Fibroblast of lung (primary cell): Measurements from ENCODE around the gene RFX5. TPM values are rescaled to one million over a fixed set of nuclear protein-coding genes. Genes with fewer than 3 reads are reported as not detected.

Experiments
- DNase-seq, 2 donors: peaks; one replicate each; pipeline versions ENCODE4 v3.0.0 to v3.0.0-alpha.2; 2010; ENCODE audit warnings: low read depth in 2 of 2
- H2AFZ ChIP-seq: 2 replicates; pipeline ENCODE4 v1.5.1; 2012; ENCODE audit warnings: low read length, control low read depth, inconsistent platforms
- H3K27ac ChIP-seq: 2 replicates; pipeline ENCODE4 v1.5.1; 2011; ENCODE audit warnings: low read length, control low read depth; ENCODE audit not compliant: insufficient read depth
- H3K27me3 ChIP-seq: 2 replicates; pipeline ENCODE4 v1.5.1; 2011; ENCODE audit warnings: mild to moderate bottlenecking, low read length; ENCODE audit not compliant: control insufficient read depth, insufficient read depth
- H3K36me3 ChIP-seq: 2 replicates; pipeline ENCODE4 v1.5.1; 2011; ENCODE audit warnings: low read length; ENCODE audit not compliant: control insufficient read depth, insufficient read depth
- H3K4me1 ChIP-seq: 2 replicates; pipeline ENCODE4 v1.5.1; 2011; ENCODE audit warnings: low read length; ENCODE audit not compliant: control insufficient read depth, insufficient read depth; ENCODE audit errors: extremely low read depth
- H3K4me2 ChIP-seq: 2 replicates; pipeline ENCODE4 v1.5.1; 2011; ENCODE audit warnings: low read length, control low read depth; ENCODE audit not compliant: insufficient read depth; ENCODE audit errors: extremely low read depth
- H3K4me3 ChIP-seq, 4 experiments: fragments of 200-600 bp in 1 of 4; sonication (generic) in 1 of 4; replicated peaks in 1 of 4; 2 replicates each; pipeline ENCODE4 v1.5.1; 2011 to 2016; ENCODE audit warnings: low read length in 4 of 4, low read depth in 3 of 4, mild to moderate bottlenecking in 3 of 4, control low read depth in 2 of 4, inconsistent platforms in 1 of 4, mixed read lengths in 1 of 4; ENCODE audit not compliant: insufficient read depth in 1 of 4; ENCODE audit errors: control extremely low read depth in 1 of 4
- H3K79me2 ChIP-seq: 2 replicates; pipeline ENCODE4 v1.5.1; 2012; ENCODE audit warnings: mild to moderate bottlenecking, low read length, inconsistent platforms; ENCODE audit not compliant: control insufficient read depth, insufficient read depth
- H3K9ac ChIP-seq: 2 replicates; pipeline ENCODE4 v1.5.1; 2011; ENCODE audit warnings: mild to moderate bottlenecking, low read length, control low read depth; ENCODE audit not compliant: insufficient read depth
- H3K9me3 ChIP-seq: 2 replicates; pipeline ENCODE4 v1.5.1; 2012; ENCODE audit warnings: low read depth, low read length; ENCODE audit not compliant: control insufficient read depth, insufficient read depth
- H4K20me1 ChIP-seq: 2 replicates; pipeline ENCODE4 v1.5.1; 2011; ENCODE audit warnings: low read length; ENCODE audit not compliant: control insufficient read depth, insufficient read depth; ENCODE audit errors: extremely low read depth
- EZH2 ChIP-seq: IDR thresholded peaks from 2 replicates; pipeline ENCODE4 v1.5.1; 2012; ENCODE audit warnings: low read length, control low read depth, mild to moderate bottlenecking; ENCODE audit errors: missing control alignments
- polyA plus RNA-seq, 2 donors: library from polyadenylated mRNA; depleted of rRNA in 1 of 2; stranded (reverse) in 1 of 2; unstranded in 1 of 2; fragments of >200 nt; gene quantifications; 2 replicates each; pipeline ENCODE4 v1.2.1, GENCODE V29; 2011 to 2012; ENCODE audit warnings: missing spikeins in 1 of 2
- total RNA-seq: library from RNA; depleted of rRNA; stranded (reverse); fragments of >200 nt; gene quantifications from 2 replicates; pipeline ENCODE4 v1.2.1, GENCODE V29; 2014
- TF ChIP-seq, protein P1 (sequence below), 2 donors: IDR thresholded peaks in 1 of 2; conservative IDR thresholded peaks in 1 of 2; 1 replicate in 1 of 2; 2 replicates in 1 of 2; pipeline ENCODE4 v1.5.1; 2011 to 2012; ENCODE audit warnings: low read length in 2 of 2, control low read depth in 1 of 2, inconsistent platforms in 1 of 2, low read depth in 1 of 2, mild to moderate bottlenecking in 1 of 2

Gene RFX5
- total and polyA plus RNA-seq, 2 donors (not counting 1 experiment from before 2014, with no cell fraction given): 18.4 to 35.5 TPM

DNA sequence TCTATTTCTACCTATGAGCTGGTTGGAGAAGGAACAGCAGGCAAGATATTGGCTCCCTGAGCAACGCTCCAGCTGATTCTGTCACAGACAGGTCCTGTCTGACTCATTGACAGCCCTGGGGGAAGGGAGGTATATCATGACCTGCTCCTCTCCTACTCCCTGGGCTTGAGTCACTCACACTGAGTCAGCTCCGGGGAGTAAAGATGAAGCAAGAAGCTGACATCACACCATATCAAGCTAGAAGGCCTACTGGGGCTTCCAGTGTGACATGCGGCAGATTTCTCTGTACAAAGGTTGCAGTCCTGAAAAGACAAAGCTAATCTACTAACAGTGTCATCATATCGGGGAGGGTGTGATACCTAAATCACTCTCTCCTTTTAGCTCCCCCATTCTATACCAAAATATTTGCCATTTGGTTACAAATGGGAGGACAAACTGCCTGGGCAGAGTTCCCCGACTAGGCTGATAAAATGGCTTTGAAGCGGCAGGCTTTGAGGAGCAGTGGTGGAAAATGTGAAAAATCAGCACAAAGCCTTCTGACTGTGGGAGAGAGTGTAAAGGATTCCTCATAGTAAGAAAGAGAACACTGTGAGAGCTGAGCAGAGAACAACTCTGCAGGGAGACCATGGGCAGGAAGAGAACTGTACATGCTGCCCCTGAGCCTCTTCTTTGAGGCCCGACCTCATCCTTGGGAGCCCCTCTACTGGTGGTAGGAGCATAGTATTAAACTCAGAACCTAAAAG lies 35.3 kb downstream of the RFX5 start:
- no peaks in the 10 kb centered on the region for H4K20me1 ChIP-seq
- no peak overlapping the region for H2AFZ ChIP-seq
- no peaks in the 10 kb centered on the region for H3K27me3 ChIP-seq
- H3K9me3 ChIP-seq: no peaks in the 10 kb centered on the region
- peaks cover 20% of the 10 kb centered on the region for H3K36me3 ChIP-seq
- peak overlapping the region; percentile 70 for H3K4me2 ChIP-seq
- H3K79me2 ChIP-seq: peaks cover 25% of the 10 kb centered on the region
- H3K27ac ChIP-seq: peak overlapping the region; percentile 95
- no peak for TF ChIP-seq EZH2
- TF ChIP-seq, protein P1, sequence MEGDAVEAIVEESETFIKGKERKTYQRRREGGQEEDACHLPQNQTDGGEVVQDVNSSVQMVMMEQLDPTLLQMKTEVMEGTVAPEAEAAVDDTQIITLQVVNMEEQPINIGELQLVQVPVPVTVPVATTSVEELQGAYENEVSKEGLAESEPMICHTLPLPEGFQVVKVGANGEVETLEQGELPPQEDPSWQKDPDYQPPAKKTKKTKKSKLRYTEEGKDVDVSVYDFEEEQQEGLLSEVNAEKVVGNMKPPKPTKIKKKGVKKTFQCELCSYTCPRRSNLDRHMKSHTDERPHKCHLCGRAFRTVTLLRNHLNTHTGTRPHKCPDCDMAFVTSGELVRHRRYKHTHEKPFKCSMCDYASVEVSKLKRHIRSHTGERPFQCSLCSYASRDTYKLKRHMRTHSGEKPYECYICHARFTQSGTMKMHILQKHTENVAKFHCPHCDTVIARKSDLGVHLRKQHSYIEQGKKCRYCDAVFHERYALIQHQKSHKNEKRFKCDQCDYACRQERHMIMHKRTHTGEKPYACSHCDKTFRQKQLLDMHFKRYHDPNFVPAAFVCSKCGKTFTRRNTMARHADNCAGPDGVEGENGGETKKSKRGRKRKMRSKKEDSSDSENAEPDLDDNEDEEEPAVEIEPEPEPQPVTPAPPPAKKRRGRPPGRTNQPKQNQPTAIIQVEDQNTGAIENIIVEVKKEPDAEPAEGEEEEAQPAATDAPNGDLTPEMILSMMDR (conservative IDR thresholded peaks at IDR 0.05 in 1 of 2, IDR thresholded peaks at IDR 0.05 in 1 of 2; ENCODE audit: low read depth in 1 of 2, low read length in 2 of 2): no peak
- H3K4me1 ChIP-seq: peaks cover 49% of the 10 kb centered on the region
- peak; percentile 100 for DNase-seq
- H3K4me3 ChIP-seq: peak overlapping the region in 3 of 4 experiments; percentile 8 to 14 (median 12)
- peak overlapping the region; percentile 48 for H3K9ac ChIP-seq

DNA sequence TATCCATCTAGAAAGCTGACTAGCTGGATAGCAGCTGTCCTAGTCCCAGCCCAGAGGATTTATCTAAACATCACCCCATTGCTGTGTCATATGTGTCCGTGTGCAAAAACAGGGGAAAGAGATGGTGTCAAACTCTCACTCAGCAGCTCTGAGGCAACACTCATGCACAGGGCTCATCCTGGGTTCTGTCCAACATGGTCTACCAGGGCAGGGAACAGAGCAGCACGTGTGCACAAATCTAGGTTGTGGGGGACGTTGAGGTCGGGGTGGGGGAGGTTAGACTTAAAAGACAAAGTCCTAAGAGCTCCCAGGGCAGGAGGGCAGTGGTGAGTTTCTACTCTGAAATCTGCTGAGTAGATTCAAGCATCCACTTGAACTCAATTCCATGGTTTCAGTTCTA lies 36.0 kb downstream of the RFX5 start:
- peaks cover 21% of the 10 kb centered on the region for H3K79me2 ChIP-seq
- TF ChIP-seq EZH2: no peak
- TF ChIP-seq, protein P1 (conservative IDR thresholded peaks at IDR 0.05 in 1 of 2, IDR thresholded peaks at IDR 0.05 in 1 of 2; ENCODE audit: low read depth in 1 of 2, low read length in 2 of 2): no peak
- peak in 1 of 2 donors; percentile 49 for DNase-seq
- peaks cover 19% of the 10 kb centered on the region for H3K36me3 ChIP-seq
- peak overlapping the region in 1 of 4 experiments; percentile 12 for H3K4me3 ChIP-seq
- H3K9me3 ChIP-seq: no peaks in the 10 kb centered on the region
- H3K9ac ChIP-seq: peak overlapping the region; percentile 4
- no peaks in the 10 kb centered on the region for H3K27me3 ChIP-seq
- peaks cover 49% of the 10 kb centered on the region for H3K4me1 ChIP-seq
- H3K4me2 ChIP-seq: peak overlapping the region; percentile 70
- H2AFZ ChIP-seq: no peak overlapping the region
- no peaks in the 10 kb centered on the region for H4K20me1 ChIP-seq
- H3K27ac ChIP-seq: peak overlapping the region; percentile 83

- peaks cover 23% of the 10 kb centered on the region for H3K36me3 ChIP-seq
- peak overlapping the region; percentile 83 for H3K27ac ChIP-seq
- H3K4me1 ChIP-seq: peaks cover 49% of the 10 kb centered on the region
- H2AFZ ChIP-seq: no peak overlapping the region
- H3K79me2 ChIP-seq: peaks cover 21% of the 10 kb centered on the region
- H3K9me3 ChIP-seq: no peaks in the 10 kb centered on the region
- H3K4me2 ChIP-seq: peak overlapping the region; percentile 32
- no peak overlapping the region for H3K9ac ChIP-seq
- H4K20me1 ChIP-seq: no peaks in the 10 kb centered on the region
- no peaks in the 10 kb centered on the region for H3K27me3 ChIP-seq
- no peak overlapping the region for H3K4me3 ChIP-seq
- DNase-seq: peak; percentile 56 to 82
- TF ChIP-seq, protein P1 (conservative IDR thresholded peaks at IDR 0.05 in 1 of 2, IDR thresholded peaks at IDR 0.05 in 1 of 2; ENCODE audit: low read depth in 1 of 2, low read length in 2 of 2): no peak
- TF ChIP-seq EZH2: no peak
Measured at GRCh38 chr1:151309811-151310323, 37.2 kb downstream of the RFX5 start.
